ENCODE measurements around the gene OXGR1. TPM values are rescaled to one million over a fixed set of nuclear protein-coding genes. Genes with fewer than 3 reads are reported as not detected.

Gene OXGR1
- total RNA-seq, 6 experiments from 2014 or later: not detected

- Histone ChIP-seq H3K4me1 (no peaks in the 10 kb centered on the region), H3K9me3 (no peaks in the 10 kb centered on the region), H3K36me3 (no peaks in the 10 kb centered on the region), H3K4me3 (no peak overlapping the region), H3K27ac (no peak overlapping the region), H3K27me3 (peaks cover 4 to 7% of the 10 kb centered on the region in 2 donors)
- TF ChIP-seq, protein P1, sequence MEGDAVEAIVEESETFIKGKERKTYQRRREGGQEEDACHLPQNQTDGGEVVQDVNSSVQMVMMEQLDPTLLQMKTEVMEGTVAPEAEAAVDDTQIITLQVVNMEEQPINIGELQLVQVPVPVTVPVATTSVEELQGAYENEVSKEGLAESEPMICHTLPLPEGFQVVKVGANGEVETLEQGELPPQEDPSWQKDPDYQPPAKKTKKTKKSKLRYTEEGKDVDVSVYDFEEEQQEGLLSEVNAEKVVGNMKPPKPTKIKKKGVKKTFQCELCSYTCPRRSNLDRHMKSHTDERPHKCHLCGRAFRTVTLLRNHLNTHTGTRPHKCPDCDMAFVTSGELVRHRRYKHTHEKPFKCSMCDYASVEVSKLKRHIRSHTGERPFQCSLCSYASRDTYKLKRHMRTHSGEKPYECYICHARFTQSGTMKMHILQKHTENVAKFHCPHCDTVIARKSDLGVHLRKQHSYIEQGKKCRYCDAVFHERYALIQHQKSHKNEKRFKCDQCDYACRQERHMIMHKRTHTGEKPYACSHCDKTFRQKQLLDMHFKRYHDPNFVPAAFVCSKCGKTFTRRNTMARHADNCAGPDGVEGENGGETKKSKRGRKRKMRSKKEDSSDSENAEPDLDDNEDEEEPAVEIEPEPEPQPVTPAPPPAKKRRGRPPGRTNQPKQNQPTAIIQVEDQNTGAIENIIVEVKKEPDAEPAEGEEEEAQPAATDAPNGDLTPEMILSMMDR (IDR thresholded peaks at IDR 0.05): no peak
- DNase-seq (no peak), ATAC-seq (no peak)
- intact Hi-C loops (cut with DNase I): loop anchor here in 1 of 2 donors (10.0 kb wide), 1 partner anchor 700 kb away; no protein-coding TSS in a partner anchor
- WGBS (ENCODE audit: insufficient coverage, low coverage, low lambda C conversion rate, missing lambda C conversion rate): 49% methylated on average over 6 of the region's 10 CpGs
These were observed 575 bp upstream of the OXGR1 start for GRCh38 chr13:96994858-96995243.

- intact Hi-C loops (cut with DNase I): loop anchor here in 1 of 2 donors (10.0 kb wide), 1 partner anchor 699 kb away; no protein-coding TSS in a partner anchor
- no peak for DNase-seq
These were observed 651 bp downstream of the OXGR1 start for GRCh38 chr13:96993634-96994016.

GRCh38 chr13:96992633-96993032 is 1.6 kb downstream of the OXGR1 start:
- no peak overlapping the region for H3K4me3 ChIP-seq
- H3K27me3 ChIP-seq: peaks cover 4 to 7% of the 10 kb centered on the region in 2 donors
- WGBS (ENCODE audit: insufficient coverage, low coverage, low lambda C conversion rate, missing lambda C conversion rate): 64% methylated on average over 2 of the region's 2 CpGs
- intact Hi-C loops (cut with DNase I): loop anchor here in 1 of 2 donors (10.0 kb wide), 1 partner anchor 698 kb away; no protein-coding TSS in a partner anchor
- no peaks in the 10 kb centered on the region for H3K36me3 ChIP-seq
- no peaks in the 10 kb centered on the region for H3K9me3 ChIP-seq
- no peak overlapping the region for H3K27ac ChIP-seq
- no peaks in the 10 kb centered on the region for H3K4me1 ChIP-seq
- TF ChIP-seq POLR2A (IDR thresholded peaks at IDR 0.05): no peak
- TF ChIP-seq, protein P1 (IDR thresholded peaks at IDR 0.05): no peak
- no peak for ATAC-seq
- DNase-seq: no peak

More at GRCh38 chr13:96993634-96994016, 651 bp downstream of the OXGR1 start:
- no peaks in the 10 kb centered on the region for H3K4me1 ChIP-seq
- H3K27ac ChIP-seq: no peak overlapping the region
- H3K9me3 ChIP-seq: no peaks in the 10 kb centered on the region
- H3K27me3 ChIP-seq: peaks cover 4 to 7% of the 10 kb centered on the region in 2 donors
- WGBS (ENCODE audit: insufficient coverage, low coverage, low lambda C conversion rate, missing lambda C conversion rate): 19% methylated on average over 7 of the region's 8 CpGs
- ATAC-seq: no peak
- H3K4me3 ChIP-seq: no peak overlapping the region
- no peak for TF ChIP-seq POLR2A (IDR thresholded peaks at IDR 0.05)
- TF ChIP-seq, protein P1 (IDR thresholded peaks at IDR 0.05): no peak
- no peaks in the 10 kb centered on the region for H3K36me3 ChIP-seq

- Histone ChIP-seq H3K4me1 (no peaks in the 10 kb centered on the region), H3K27me3 (peaks cover 0 to 7% of the 10 kb centered on the region in 2 donors), H3K9me3 (no peaks in the 10 kb centered on the region), H3K27ac (no peak overlapping the region), H3K4me3 (no peak overlapping the region), H3K36me3 (no peaks in the 10 kb centered on the region)
- 36% methylated on average over 3 of the region's 3 CpGs for WGBS (ENCODE audit: insufficient coverage, low coverage, low lambda C conversion rate, missing lambda C conversion rate)
- intact Hi-C loops (cut with DNase I): loop anchor here in 1 of 2 donors (10.0 kb wide), 1 partner anchor 696 kb away; no protein-coding TSS in a partner anchor
- no peak for ATAC-seq
- no peak for TF ChIP-seq POLR2A (IDR thresholded peaks at IDR 0.05)
- TF ChIP-seq, protein P1 (IDR thresholded peaks at IDR 0.05): no peak
- DNase-seq: no peak
These were observed 3.2 kb downstream of the OXGR1 start for GRCh38 chr13:96991072-96991471.

Data from right lobe of liver (tissue), 6 donors.